ENCODE measurements around the gene ANXA11. TPM values are rescaled to one million over a fixed set of nuclear protein-coding genes. Genes with fewer than 3 reads are reported as not detected.

ANXA11 gene
- polyA plus RNA-seq, 1 donor from 2014 or later = not detected

- H3F3A ChIP-seq (ENCODE audit: insufficient read depth, low read length, poor library complexity, severe bottlenecking) = no peaks in the 10 kb centered on the region
- H3K9ac ChIP-seq (ENCODE audit: low read length) = no peak overlapping the region
- H4K20me1 ChIP-seq (ENCODE audit: insufficient read depth) = no peaks in the 10 kb centered on the region
- H3K4me3 ChIP-seq (ENCODE audit: low read length) = no peak overlapping the region
- H3K36me3 ChIP-seq (ENCODE audit: insufficient read depth, low read length) = no peaks in the 10 kb centered on the region
- H3K27ac ChIP-seq (ENCODE audit: low read length) = no peak overlapping the region
- H3K9me2 ChIP-seq (ENCODE audit: insufficient read depth, low read length) = no peaks in the 10 kb centered on the region
- no peaks in the 10 kb centered on the region for H3K9me3 ChIP-seq (ENCODE audit: low read length)
- H3K79me2 ChIP-seq (replicated peaks; ENCODE audit: insufficient read depth, low read length) = no peaks in the 10 kb centered on the region
- H2AFZ ChIP-seq (ENCODE audit: low read depth, low read length) = no peak overlapping the region
- no peak overlapping the region for H3K4me2 ChIP-seq (ENCODE audit: low read length)
- TF ChIP-seq SMC3 (conservative IDR thresholded peaks at IDR 0.05; ENCODE audit: poor library complexity) (no peak), RAD21 (conservative IDR thresholded peaks at IDR 0.05) (no peak), POLR2AphosphoS5 (IDR thresholded peaks at IDR 0.05) (no peak), MXI1 (conservative IDR thresholded peaks at IDR 0.05; ENCODE audit: poor library complexity, severe bottlenecking) (no peak), EP300 (conservative IDR thresholded peaks at IDR 0.05; ENCODE audit: poor library complexity, severe bottlenecking) (no peak), TAF1 (IDR thresholded peaks at IDR 0.05; ENCODE audit: low read depth) (no peak), EZH2 (IDR thresholded peaks at IDR 0.05; ENCODE audit: borderline replicate concordance, insufficient read depth, low read length, poor library complexity, severe bottlenecking) (no peak)
- TF ChIP-seq, protein P1, sequence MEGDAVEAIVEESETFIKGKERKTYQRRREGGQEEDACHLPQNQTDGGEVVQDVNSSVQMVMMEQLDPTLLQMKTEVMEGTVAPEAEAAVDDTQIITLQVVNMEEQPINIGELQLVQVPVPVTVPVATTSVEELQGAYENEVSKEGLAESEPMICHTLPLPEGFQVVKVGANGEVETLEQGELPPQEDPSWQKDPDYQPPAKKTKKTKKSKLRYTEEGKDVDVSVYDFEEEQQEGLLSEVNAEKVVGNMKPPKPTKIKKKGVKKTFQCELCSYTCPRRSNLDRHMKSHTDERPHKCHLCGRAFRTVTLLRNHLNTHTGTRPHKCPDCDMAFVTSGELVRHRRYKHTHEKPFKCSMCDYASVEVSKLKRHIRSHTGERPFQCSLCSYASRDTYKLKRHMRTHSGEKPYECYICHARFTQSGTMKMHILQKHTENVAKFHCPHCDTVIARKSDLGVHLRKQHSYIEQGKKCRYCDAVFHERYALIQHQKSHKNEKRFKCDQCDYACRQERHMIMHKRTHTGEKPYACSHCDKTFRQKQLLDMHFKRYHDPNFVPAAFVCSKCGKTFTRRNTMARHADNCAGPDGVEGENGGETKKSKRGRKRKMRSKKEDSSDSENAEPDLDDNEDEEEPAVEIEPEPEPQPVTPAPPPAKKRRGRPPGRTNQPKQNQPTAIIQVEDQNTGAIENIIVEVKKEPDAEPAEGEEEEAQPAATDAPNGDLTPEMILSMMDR (IDR thresholded peaks at IDR 0.05; ENCODE audit: poor library complexity, severe bottlenecking) = no peak
- TF ChIP-seq, protein P2, sequence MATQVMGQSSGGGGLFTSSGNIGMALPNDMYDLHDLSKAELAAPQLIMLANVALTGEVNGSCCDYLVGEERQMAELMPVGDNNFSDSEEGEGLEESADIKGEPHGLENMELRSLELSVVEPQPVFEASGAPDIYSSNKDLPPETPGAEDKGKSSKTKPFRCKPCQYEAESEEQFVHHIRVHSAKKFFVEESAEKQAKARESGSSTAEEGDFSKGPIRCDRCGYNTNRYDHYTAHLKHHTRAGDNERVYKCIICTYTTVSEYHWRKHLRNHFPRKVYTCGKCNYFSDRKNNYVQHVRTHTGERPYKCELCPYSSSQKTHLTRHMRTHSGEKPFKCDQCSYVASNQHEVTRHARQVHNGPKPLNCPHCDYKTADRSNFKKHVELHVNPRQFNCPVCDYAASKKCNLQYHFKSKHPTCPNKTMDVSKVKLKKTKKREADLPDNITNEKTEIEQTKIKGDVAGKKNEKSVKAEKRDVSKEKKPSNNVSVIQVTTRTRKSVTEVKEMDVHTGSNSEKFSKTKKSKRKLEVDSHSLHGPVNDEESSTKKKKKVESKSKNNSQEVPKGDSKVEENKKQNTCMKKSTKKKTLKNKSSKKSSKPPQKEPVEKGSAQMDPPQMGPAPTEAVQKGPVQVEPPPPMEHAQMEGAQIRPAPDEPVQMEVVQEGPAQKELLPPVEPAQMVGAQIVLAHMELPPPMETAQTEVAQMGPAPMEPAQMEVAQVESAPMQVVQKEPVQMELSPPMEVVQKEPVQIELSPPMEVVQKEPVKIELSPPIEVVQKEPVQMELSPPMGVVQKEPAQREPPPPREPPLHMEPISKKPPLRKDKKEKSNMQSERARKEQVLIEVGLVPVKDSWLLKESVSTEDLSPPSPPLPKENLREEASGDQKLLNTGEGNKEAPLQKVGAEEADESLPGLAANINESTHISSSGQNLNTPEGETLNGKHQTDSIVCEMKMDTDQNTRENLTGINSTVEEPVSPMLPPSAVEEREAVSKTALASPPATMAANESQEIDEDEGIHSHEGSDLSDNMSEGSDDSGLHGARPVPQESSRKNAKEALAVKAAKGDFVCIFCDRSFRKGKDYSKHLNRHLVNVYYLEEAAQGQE (IDR thresholded peaks at IDR 0.05; ENCODE audit: borderline replicate concordance) = no peak
- H3K27me3 ChIP-seq (ENCODE audit: insufficient read depth, low read depth, low read length) = no peaks in the 10 kb centered on the region
Observed at GRCh38 chr10:80161321-80162083, 43.8 kb downstream of the ANXA11 start.

GRCh38 chr10:80160361-80161320 lies 44.7 kb downstream of the ANXA11 start:
- Histone ChIP-seq H3K36me3 (ENCODE audit: insufficient read depth, low read length) (no peaks in the 10 kb centered on the region), H3K79me2 (replicated peaks; ENCODE audit: insufficient read depth, low read length) (no peaks in the 10 kb centered on the region), H3K9me3 (ENCODE audit: low read length) (no peaks in the 10 kb centered on the region), H2AFZ (ENCODE audit: low read depth, low read length) (no peak overlapping the region), H4K20me1 (ENCODE audit: insufficient read depth) (no peaks in the 10 kb centered on the region), H3K4me2 (ENCODE audit: low read length) (no peak overlapping the region), H3K9me2 (ENCODE audit: insufficient read depth, low read length) (no peaks in the 10 kb centered on the region), H3K4me3 (ENCODE audit: low read length) (no peak overlapping the region), H3K27me3 (ENCODE audit: insufficient read depth, low read depth, low read length) (no peaks in the 10 kb centered on the region), H3F3A (ENCODE audit: insufficient read depth, low read length, poor library complexity, severe bottlenecking) (no peaks in the 10 kb centered on the region), H3K9ac (ENCODE audit: low read length) (no peak overlapping the region), H3K27ac (ENCODE audit: low read length) (no peak overlapping the region)
- TF ChIP-seq RAD21 (conservative IDR thresholded peaks at IDR 0.05) (no peak), EP300 (conservative IDR thresholded peaks at IDR 0.05; ENCODE audit: poor library complexity, severe bottlenecking) (no peak), EZH2 (IDR thresholded peaks at IDR 0.05; ENCODE audit: borderline replicate concordance, insufficient read depth, low read length, poor library complexity, severe bottlenecking) (no peak), MXI1 (conservative IDR thresholded peaks at IDR 0.05; ENCODE audit: poor library complexity, severe bottlenecking) (no peak), TAF1 (IDR thresholded peaks at IDR 0.05; ENCODE audit: low read depth) (no peak), SMC3 (conservative IDR thresholded peaks at IDR 0.05; ENCODE audit: poor library complexity) (no peak), POLR2AphosphoS5 (IDR thresholded peaks at IDR 0.05) (no peak)
- TF ChIP-seq, protein P2 (IDR thresholded peaks at IDR 0.05; ENCODE audit: borderline replicate concordance) = no peak
- TF ChIP-seq, protein P1 (IDR thresholded peaks at IDR 0.05; ENCODE audit: poor library complexity, severe bottlenecking) = no peak
